GM12892 (cell line): ENCODE data around the gene ZNF766.

Experiments
- POLR2A ChIP-seq: IDR thresholded peaks from 2 replicates; pipeline ENCODE4 v1.6.1; 2011; ENCODE audit warnings: low read depth, low read length, control low read depth
- POLR2AphosphoS5 ChIP-seq: IDR thresholded peaks from 2 replicates; pipeline ENCODE4 v1.6.1; 2011; ENCODE audit warnings: low read depth, low read length, control low read depth
- TAF1 ChIP-seq: IDR thresholded peaks from 2 replicates; pipeline ENCODE4 v1.6.1; 2011; ENCODE audit warnings: low read depth, mild to moderate bottlenecking, control low read depth, low read length, borderline replicate concordance

GRCh38 chr19:52343548-52343947 is 74.2 kb downstream of the ZNF766 start:
- TF ChIP-seq POLR2A (no peak), POLR2AphosphoS5 (no peak), TAF1 (no peak)
